Esophagus muscularis mucosa (tissue), 4 donors: ENCODE data around the gene PRICKLE1. TPM values are rescaled to one million over a fixed set of nuclear protein-coding genes. Genes with fewer than 3 reads are reported as not detected.

Experiments used
- DNase-seq: peaks from one replicate; pipeline ENCODE4 v3.0.0-alpha.2; 2017; ENCODE audit errors: extremely low spot score
- H3K27ac ChIP-seq, 4 donors: fragments of 200-600 bp; sonication (generic); replicated peaks in 1 of 4; 1 replicate in 3 of 4; 2 replicates in 1 of 4; pipeline ENCODE4 v1.5.1; 2016 to 2019; ENCODE audit warnings: mild to moderate bottlenecking in 1 of 4
- H3K27me3 ChIP-seq, 4 donors: fragments of 200-600 bp; sonication (generic); one replicate each; pipeline versions ENCODE4 v1.5.1 to v1.6.0; 2016 to 2019
- H3K36me3 ChIP-seq, 4 donors: fragments of 200-600 bp; sonication (generic); one replicate each; pipeline ENCODE4 v1.5.1; 2016 to 2019
- H3K4me1 ChIP-seq, 4 donors: fragments of 200-600 bp; sonication (generic); one replicate each; pipeline ENCODE4 v1.5.1; 2016 to 2019
- H3K4me3 ChIP-seq, 4 donors: fragments of 200-600 bp; sonication (generic); 1 replicate in 2 of 4; 2 replicates in 2 of 4; pipeline ENCODE4 v1.5.1; 2016 to 2019; ENCODE audit warnings: mild to moderate bottlenecking in 4 of 4, moderate library complexity in 1 of 4
- H3K9me3 ChIP-seq, 4 donors: fragments of 200-600 bp; sonication (generic); 1 replicate in 3 of 4; 2 replicates in 1 of 4; pipeline ENCODE4 v1.5.1; 2016 to 2019
- EP300 ChIP-seq: sonication (generic); formaldehyde crosslinking; IDR thresholded peaks from one replicate; pipeline ENCODE4 v1.6.1; 2017; ENCODE audit warnings: antibody characterized with exemption
- POLR2A ChIP-seq: fragments of 450-650 bp; IDR thresholded peaks from one replicate; pipeline ENCODE4 v1.6.1; 2017; ENCODE audit warnings: antibody characterized with exemption, moderate library complexity, mild to moderate bottlenecking, low read depth
- POLR2AphosphoS5 ChIP-seq, 2 donors: sonication (generic); formaldehyde crosslinking; IDR thresholded peaks; one replicate each; pipeline ENCODE4 v1.6.1; 2017; ENCODE audit warnings: antibody characterized with exemption in 2 of 2
- WGBS: methylation state at CpG from one replicate; pipeline ENCODE4 v1.1.5; 2018; 5-methylcytosine and 5-hydroxymethylcytosine counted together
- intact Hi-C: fragments of 100-400 bp; cut with DNase I; formaldehyde crosslinking; loops from one replicate; pipeline ENCODE4 v1.15.1; 2023
- total RNA-seq, 4 donors: library from RNA; depleted of rRNA; stranded (reverse); fragments of >200 nt; gene quantifications; one replicate each; pipeline versions ENCODE4 v1.1.0 to v1.2.1, GENCODE V29; 2016
- TF ChIP-seq, protein P1 (sequence below), 3 experiments: fragments of 200-600 bp in 2 of 3; fragments of 450-650 bp in 1 of 3; sonication (generic) in 2 of 3; IDR thresholded peaks; one replicate each; pipeline ENCODE4 v1.5.1; 2017 to 2019; ENCODE audit warnings: antibody characterized with exemption in 3 of 3, mild to moderate bottlenecking in 2 of 3, moderate library complexity in 1 of 3

PRICKLE1 gene
- total RNA-seq, 4 donors from 2014 or later = 12.5 to 36.9 (median 24.4) TPM

DNA sequence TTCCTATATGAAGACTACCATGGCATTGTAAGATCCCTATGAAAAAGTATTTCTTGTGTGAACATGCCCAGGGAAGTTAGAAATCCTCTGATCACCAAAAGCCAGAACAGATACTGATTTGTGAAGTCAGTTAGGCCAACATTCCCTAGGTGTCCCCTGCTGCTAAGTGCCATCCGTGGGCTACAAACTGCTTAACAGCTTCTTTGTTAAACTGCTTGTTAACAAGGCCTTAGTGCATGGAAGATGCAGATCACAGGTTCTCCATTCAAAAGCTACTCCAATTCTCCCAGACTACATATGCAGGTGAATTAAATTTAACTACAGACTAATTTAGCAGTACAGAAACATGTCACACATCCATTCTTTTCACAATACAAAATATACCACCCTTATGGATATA is 108.2 kb downstream of the PRICKLE1 start:
- Histone ChIP-seq H3K36me3 (no peaks in the 10 kb centered on the region), H3K27me3 (no peaks in the 10 kb centered on the region), H3K27ac (peak overlapping the region in 3 of 4 donors; percentile 88 to 97 (median 89)), H3K4me1 (peaks cover 27 to 39% (median 29%) of the 10 kb centered on the region in 4 donors), H3K4me3 (peak overlapping the region in 1 of 4 donors; percentile 94), H3K9me3 (no peaks in the 10 kb centered on the region)
- TF ChIP-seq POLR2AphosphoS5 (IDR thresholded peaks at IDR 0.05) (no peak), POLR2A (no peak), EP300 (no peak)
- TF ChIP-seq, protein P1, sequence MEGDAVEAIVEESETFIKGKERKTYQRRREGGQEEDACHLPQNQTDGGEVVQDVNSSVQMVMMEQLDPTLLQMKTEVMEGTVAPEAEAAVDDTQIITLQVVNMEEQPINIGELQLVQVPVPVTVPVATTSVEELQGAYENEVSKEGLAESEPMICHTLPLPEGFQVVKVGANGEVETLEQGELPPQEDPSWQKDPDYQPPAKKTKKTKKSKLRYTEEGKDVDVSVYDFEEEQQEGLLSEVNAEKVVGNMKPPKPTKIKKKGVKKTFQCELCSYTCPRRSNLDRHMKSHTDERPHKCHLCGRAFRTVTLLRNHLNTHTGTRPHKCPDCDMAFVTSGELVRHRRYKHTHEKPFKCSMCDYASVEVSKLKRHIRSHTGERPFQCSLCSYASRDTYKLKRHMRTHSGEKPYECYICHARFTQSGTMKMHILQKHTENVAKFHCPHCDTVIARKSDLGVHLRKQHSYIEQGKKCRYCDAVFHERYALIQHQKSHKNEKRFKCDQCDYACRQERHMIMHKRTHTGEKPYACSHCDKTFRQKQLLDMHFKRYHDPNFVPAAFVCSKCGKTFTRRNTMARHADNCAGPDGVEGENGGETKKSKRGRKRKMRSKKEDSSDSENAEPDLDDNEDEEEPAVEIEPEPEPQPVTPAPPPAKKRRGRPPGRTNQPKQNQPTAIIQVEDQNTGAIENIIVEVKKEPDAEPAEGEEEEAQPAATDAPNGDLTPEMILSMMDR (IDR thresholded peaks at IDR 0.05) = no peak
- WGBS = 76% methylated on average over 1 of the region's 1 CpG
- intact Hi-C loops = loop anchor here (5.0 kb wide), 1 partner anchor 106 kb away; the partner anchor contains the start of gene PRICKLE1
- no peak for DNase-seq

DNA sequence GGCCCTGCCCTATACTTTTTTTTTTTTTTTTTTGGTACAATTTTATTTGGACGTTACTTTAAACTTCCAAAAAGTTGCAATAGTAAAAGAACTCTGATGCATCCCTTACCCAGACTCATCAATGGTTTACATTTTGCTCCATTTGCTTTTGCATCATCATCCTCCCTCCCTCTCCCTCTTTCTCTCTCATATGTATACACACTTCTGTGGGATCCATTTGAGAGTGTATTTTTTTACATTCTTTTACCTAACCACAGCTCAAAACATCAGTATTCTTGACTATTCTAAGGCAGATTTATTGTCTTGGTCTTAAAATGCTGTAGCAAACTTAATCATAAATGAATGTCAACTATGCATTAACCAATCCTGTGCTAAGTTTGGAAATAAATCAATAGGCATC is 111.6 kb downstream of the PRICKLE1 start:
- peaks cover 33 to 46% (median 43%) of the 10 kb centered on the region in 4 donors for H3K4me1 ChIP-seq
- H3K4me3 ChIP-seq = no peak overlapping the region
- H3K9me3 ChIP-seq = no peaks in the 10 kb centered on the region
- H3K27ac ChIP-seq = no peak overlapping the region
- intact Hi-C loops = loop anchor here (10.0 kb wide), 2 partner anchors 83 to 153 kb away; partner anchors contain the start of genes PPHLN1 and ZCRB1
- H3K36me3 ChIP-seq = no peaks in the 10 kb centered on the region
- TF ChIP-seq POLR2A = no peak
- H3K27me3 ChIP-seq = no peaks in the 10 kb centered on the region
- DNase-seq = no peak
- WGBS = 57% methylated on average over 1 of the region's 1 CpG

DNA sequence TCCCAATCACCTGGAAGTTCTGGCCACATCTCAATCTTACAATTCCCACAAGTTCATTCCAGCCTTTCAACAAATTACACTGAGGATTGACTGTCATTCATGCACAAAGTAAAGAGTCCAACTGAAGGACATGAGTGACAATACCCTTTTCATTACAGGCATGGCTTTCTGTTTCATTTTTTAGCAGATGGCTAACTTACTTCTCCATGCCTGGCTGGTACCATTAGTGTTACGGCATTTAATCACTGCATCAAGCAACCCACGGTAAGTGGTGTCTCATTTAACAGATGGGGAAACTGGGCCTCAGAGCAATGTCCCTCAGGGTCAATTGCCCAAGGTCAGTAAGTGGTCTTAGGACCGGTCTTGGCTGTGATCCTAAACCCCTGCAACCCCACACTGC is 114.4 kb downstream of the PRICKLE1 start:
- 66% methylated on average over 3 of the region's 3 CpGs for WGBS
- intact Hi-C loops = loop anchor here (10.0 kb wide), 2 partner anchors 80 to 150 kb away; partner anchors contain the start of genes PPHLN1 and ZCRB1
- no peak for DNase-seq
- no peak for TF ChIP-seq POLR2A
- TF ChIP-seq POLR2AphosphoS5 (IDR thresholded peaks at IDR 0.05) = no peak
- TF ChIP-seq, protein P1 (IDR thresholded peaks at IDR 0.05) = no peak
- TF ChIP-seq EP300 = no peak
- H3K27me3 ChIP-seq = no peaks in the 10 kb centered on the region
- peaks cover 23 to 47% (median 38%) of the 10 kb centered on the region in 4 donors for H3K4me1 ChIP-seq
- H3K9me3 ChIP-seq = no peaks in the 10 kb centered on the region
- H3K27ac ChIP-seq = no peak overlapping the region
- H3K36me3 ChIP-seq = peaks cover 0 to 3% (median 2%) of the 10 kb centered on the region in 4 donors
- no peak overlapping the region for H3K4me3 ChIP-seq

DNA sequence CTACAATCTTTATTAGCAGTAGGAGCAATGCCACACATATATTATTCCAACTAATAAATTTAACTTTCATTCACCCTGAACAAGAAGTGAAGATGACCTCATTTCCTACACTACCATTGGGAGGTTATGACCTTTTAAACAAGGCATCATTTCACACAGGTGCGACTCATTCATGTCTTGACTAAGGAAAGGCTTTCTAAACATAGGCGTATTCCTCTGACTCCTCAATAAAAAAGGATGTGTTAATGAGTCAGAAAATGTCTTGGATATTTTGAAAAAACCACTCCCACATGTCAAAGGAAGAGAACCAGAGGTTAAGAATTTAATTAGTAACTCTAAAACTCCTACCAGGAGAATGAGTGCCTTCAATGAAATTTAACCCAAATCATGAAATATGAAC is 115.2 kb downstream of the PRICKLE1 start:
- H3K27me3 ChIP-seq = no peaks in the 10 kb centered on the region
- peaks cover 0 to 10% (median 6%) of the 10 kb centered on the region in 4 donors for H3K36me3 ChIP-seq
- no peak overlapping the region for H3K27ac ChIP-seq
- no peaks in the 10 kb centered on the region for H3K9me3 ChIP-seq
- intact Hi-C loops = loop anchor here (10.0 kb wide), 2 partner anchors 80 to 150 kb away; partner anchors contain the start of genes PPHLN1 and ZCRB1
- 44% methylated on average over 2 of the region's 2 CpGs for WGBS
- no peak overlapping the region for H3K4me3 ChIP-seq
- TF ChIP-seq, protein P1 (IDR thresholded peaks at IDR 0.05) = no peak
- TF ChIP-seq POLR2AphosphoS5 (IDR thresholded peaks at IDR 0.05) (no peak), EP300 (no peak)
- DNase-seq = no peak
- H3K4me1 ChIP-seq = peaks cover 22 to 49% (median 40%) of the 10 kb centered on the region in 4 donors

DNA sequence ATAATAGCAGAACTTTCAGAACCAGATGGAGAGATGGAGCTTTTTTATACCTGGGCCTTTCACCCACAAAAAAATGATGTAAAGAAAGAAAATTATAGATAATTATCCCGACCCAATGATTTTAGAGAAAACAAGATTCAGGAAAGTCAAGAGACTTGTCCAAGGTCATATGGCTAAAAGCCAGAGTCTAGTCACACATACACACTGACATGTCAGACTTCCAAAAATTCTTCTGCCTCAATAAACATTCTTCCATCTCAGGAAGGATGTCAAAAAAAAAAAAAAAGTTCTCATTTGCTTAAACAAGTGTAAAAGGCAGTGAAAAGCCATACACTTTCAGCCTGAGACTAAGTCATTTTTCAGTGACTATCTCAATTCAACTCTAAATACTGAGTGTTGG is 116.0 kb downstream of the PRICKLE1 start:
- no peaks in the 10 kb centered on the region for H3K9me3 ChIP-seq
- 50% methylated on average over 1 of the region's 1 CpG for WGBS
- H3K36me3 ChIP-seq = peaks cover 0 to 15% (median 9%) of the 10 kb centered on the region in 4 donors
- no peak for DNase-seq
- H3K27me3 ChIP-seq = no peaks in the 10 kb centered on the region
- intact Hi-C loops = loop anchor here (10.0 kb wide), 2 partner anchors 79 to 149 kb away; partner anchors contain the start of genes PPHLN1 and ZCRB1
- no peak overlapping the region for H3K27ac ChIP-seq
- peaks cover 30 to 57% (median 46%) of the 10 kb centered on the region in 4 donors for H3K4me1 ChIP-seq
- TF ChIP-seq EP300 (no peak), POLR2A (no peak)
- H3K4me3 ChIP-seq = no peak overlapping the region
